ENCODE results near the gene PSMA1. TPM values are rescaled to one million over a fixed set of nuclear protein-coding genes. Genes with fewer than 3 reads are reported as not detected.

Gene PSMA1
- total and polyA plus RNA-seq, 2 of the 13 experiments (the other 11 are each of a cell fraction or from before 2014, with no cell fraction given): 188 to 229 TPM

DNA sequence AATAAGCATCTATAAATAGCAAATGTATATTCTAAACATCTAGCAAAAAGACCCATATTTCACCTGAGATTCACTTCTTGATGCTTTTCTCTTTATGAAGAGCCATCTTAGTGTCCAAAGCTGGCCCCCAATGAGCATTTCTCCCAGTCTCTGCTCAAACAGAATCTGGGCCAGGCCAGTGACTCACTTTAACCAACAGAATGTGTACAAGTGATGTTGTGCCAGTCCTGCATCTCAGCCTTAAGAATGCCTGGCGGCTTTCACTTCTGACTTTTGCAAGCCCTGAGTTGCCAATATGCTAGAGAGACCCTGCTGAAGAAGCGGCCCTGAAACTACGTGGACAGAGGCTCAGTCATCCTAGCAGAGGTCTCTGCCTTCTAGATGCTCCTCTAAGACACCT, 13.7 kb downstream of the PSMA1 start (continued):
- TF ChIP-seq, protein P1, sequence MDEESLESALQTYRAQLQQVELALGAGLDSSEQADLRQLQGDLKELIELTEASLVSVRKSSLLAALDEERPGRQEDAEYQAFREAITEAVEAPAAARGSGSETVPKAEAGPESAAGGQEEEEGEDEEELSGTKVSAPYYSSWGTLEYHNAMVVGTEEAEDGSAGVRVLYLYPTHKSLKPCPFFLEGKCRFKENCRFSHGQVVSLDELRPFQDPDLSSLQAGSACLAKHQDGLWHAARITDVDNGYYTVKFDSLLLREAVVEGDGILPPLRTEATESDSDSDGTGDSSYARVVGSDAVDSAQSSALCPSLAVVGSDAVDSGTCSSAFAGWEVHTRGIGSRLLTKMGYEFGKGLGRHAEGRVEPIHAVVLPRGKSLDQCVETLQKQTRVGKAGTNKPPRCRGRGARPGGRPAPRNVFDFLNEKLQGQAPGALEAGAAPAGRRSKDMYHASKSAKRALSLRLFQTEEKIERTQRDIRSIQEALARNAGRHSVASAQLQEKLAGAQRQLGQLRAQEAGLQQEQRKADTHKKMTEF (CRISPR knock-in tag; IDR thresholded peaks at IDR 0.05): no peak
- TF ChIP-seq ZNF160 (CRISPR knock-in tag; IDR thresholded peaks at IDR 0.05) (no peak), ISX (CRISPR knock-in tag; conservative IDR thresholded peaks at IDR 0.05) (no peak), ZC3H13 (CRISPR knock-in tag; IDR thresholded peaks at IDR 0.05) (no peak), ZFYVE20 (CRISPR knock-in tag; IDR thresholded peaks at IDR 0.05; ENCODE audit: borderline replicate concordance, low read depth) (no peak), ZKSCAN8 (CRISPR knock-in tag; IDR thresholded peaks at IDR 0.05; ENCODE audit: borderline replicate concordance) (no peak)
- TF ChIP-seq, protein P2, sequence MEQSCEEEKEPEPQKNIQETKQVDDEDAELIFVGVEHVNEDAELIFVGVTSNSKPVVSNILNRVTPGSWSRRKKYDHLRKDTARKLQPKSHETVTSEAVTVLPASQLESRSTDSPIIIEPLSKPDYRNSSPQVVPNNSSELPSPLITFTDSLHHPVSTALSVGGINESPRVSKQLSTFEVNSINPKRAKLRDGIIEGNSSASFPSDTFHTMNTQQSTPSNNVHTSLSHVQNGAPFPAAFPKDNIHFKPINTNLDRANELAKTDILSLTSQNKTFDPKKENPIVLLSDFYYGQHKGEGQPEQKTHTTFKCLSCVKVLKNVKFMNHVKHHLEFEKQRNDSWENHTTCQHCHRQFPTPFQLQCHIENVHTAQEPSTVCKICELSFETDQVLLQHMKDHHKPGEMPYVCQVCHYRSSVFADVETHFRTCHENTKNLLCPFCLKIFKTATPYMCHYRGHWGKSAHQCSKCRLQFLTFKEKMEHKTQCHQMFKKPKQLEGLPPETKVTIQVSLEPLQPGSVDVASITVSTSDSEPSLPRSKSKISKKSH (CRISPR knock-in tag; IDR thresholded peaks at IDR 0.05; ENCODE audit: borderline replicate concordance): no peak
- TF ChIP-seq, protein P3, sequence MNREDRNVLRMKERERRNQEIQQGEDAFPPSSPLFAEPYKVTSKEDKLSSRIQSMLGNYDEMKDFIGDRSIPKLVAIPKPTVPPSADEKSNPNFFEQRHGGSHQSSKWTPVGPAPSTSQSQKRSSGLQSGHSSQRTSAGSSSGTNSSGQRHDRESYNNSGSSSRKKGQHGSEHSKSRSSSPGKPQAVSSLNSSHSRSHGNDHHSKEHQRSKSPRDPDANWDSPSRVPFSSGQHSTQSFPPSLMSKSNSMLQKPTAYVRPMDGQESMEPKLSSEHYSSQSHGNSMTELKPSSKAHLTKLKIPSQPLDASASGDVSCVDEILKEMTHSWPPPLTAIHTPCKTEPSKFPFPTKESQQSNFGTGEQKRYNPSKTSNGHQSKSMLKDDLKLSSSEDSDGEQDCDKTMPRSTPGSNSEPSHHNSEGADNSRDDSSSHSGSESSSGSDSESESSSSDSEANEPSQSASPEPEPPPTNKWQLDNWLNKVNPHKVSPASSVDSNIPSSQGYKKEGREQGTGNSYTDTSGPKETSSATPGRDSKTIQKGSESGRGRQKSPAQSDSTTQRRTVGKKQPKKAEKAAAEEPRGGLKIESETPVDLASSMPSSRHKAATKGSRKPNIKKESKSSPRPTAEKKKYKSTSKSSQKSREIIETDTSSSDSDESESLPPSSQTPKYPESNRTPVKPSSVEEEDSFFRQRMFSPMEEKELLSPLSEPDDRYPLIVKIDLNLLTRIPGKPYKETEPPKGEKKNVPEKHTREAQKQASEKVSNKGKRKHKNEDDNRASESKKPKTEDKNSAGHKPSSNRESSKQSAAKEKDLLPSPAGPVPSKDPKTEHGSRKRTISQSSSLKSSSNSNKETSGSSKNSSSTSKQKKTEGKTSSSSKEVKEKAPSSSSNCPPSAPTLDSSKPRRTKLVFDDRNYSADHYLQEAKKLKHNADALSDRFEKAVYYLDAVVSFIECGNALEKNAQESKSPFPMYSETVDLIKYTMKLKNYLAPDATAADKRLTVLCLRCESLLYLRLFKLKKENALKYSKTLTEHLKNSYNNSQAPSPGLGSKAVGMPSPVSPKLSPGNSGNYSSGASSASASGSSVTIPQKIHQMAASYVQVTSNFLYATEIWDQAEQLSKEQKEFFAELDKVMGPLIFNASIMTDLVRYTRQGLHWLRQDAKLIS (CRISPR knock-in tag; IDR thresholded peaks at IDR 0.05): no peak
